GM18505 (cell line): ENCODE results near the gene ARSB.

Source experiments
- ATAC-seq: cut with Tn5 transposase; IDR thresholded peaks from one replicate; pipeline ENCODE4 v1.9.1; 2021; ENCODE audit not compliant: unreplicated experiment
- POLR2A ChIP-seq: IDR thresholded peaks from 4 replicates; pipeline ENCODE4 v1.6.1; 2011; ENCODE audit warnings: borderline replicate concordance; ENCODE audit not compliant: insufficient read depth, insufficient read length; ENCODE audit errors: extremely low read depth

Gene ARSB

GRCh38 chr5:78782728-78783127 is 202.4 kb downstream of the ARSB start:
- no peak for TF ChIP-seq POLR2A
- ATAC-seq: no peak

- no peak for ATAC-seq
- no peak for TF ChIP-seq POLR2A
Measured at GRCh38 chr5:78781611-78782286, 203.4 kb downstream of the ARSB start.

DNA sequence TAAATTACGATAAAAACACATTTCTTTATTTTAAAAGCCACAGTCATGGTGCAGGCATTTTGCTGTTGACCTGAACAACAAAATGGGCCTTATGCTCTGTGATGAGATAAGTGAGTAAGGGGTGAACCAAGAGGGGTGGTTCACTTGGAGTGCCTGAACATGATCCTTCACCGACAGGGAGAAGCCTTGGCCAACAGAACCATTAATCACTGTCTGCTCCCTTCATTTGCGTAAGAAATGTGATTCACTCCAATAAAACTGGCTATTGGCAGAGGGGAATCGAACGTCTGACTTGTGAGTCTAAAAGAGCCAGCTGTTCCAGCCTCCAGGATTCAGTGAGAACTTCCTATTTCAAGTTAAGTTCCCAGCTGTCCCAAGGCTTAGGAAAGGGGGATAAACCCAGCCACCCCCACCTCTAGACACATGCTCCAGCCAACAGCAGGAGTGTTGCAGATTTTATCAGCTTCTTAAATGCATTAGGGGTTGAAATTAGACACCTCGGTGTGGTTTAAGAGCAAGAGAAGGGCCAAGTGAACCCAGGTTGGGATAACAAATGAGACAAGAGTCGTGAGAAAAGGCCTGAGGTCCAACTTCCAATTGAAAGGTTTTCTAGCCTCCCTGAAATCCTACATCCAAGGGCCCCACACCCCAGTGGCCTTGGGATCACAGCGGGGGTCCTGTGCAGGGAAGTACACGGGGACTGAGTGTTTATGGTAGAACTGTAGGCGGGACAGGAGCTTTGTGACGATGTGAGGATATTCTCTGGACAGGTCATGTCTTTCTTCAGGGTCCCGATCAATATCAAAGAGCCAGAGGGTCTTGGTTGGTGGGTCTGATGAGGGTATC is 205.1 kb downstream of the ARSB start:
- no peak for ATAC-seq
- no peak for TF ChIP-seq POLR2A

GRCh38 chr5:78779262-78779661 is 205.8 kb downstream of the ARSB start:
- no peak for ATAC-seq
- no peak for TF ChIP-seq POLR2A

- ATAC-seq: no peak
- no peak for TF ChIP-seq POLR2A
Measured at GRCh38 chr5:78778538-78778937, 206.6 kb downstream of the ARSB start.

DNA sequence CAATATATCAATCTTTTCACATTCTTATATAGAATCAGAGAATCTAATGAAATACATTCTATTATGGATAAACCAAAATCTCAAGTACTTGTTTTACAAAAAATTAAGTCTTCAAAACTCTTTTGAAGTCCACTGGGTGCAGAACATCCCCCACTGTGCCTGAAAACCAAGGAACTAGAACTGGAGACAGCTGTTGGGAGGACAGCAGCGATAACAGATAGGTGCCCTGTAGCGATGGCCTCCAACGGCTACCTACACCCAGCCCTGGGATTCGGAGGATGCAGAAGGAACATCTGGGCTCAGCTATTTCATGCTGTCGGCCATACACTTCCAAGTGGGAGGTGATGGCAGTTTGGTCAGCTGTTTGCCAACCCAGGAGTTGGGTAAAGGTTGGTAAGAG is 207.2 kb downstream of the ARSB start:
- TF ChIP-seq POLR2A: no peak
- ATAC-seq: no peak

DNA sequence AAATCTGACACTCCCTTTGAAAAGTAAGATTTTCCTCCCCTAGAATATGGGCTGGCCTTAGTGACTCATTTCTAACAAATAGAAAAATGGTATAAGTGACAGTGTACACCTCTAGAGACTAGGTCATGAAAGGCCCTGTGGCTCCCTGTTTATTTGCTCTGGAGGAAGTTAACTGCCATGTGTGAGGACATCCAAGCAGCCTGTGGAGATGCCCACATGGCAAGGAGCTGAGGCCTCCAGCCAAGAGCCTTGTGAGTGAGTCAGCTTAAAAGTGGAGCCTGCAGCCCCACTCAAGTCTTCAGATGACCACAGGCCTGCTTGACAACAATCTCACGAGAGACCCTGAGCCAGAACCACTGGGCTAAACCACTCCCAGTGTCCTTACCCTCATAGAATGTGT is 208.5 kb downstream of the ARSB start:
- ATAC-seq: no peak
- TF ChIP-seq POLR2A: no peak

GRCh38 chr5:78773655-78774054 is 211.5 kb downstream of the ARSB start:
- TF ChIP-seq POLR2A: no peak
- no peak for ATAC-seq

- ATAC-seq: no peak
Measured at GRCh38 chr5:78771260-78772205, 213.6 kb downstream of the ARSB start.

DNA sequence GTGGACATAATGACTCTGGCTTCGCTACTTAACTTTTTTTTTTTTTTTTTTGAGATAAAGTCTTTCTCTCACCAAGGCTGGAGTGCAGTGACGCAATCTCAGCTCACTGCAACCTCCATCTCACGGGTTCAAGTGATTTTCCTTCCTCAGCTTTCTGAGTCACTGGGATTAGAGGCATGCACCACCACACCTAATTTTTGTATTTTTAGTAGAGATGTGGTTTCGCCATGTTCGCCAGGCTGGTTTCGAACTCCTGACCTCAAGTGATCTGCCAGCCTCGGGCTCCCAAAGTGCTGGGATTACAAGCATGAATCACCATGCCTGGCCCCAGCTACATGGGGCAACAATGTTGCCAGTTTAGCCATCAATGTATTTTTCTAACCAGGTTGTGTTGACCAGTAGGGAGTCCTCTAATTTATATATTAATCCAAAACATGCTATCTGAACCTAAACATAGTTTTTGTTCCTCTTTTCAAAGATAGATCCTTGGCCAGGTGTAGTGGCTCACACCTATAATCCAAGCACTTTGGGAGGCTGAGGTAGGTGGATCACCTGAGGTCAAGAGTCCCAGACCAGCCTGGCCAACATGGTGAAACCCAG is 216.2 kb downstream of the ARSB start:
- no peak for ATAC-seq
- TF ChIP-seq POLR2A: no peak

More at GRCh38 chr5:78771260-78772205, 213.6 kb downstream of the ARSB start:
- TF ChIP-seq POLR2A: no peak

DNA sequence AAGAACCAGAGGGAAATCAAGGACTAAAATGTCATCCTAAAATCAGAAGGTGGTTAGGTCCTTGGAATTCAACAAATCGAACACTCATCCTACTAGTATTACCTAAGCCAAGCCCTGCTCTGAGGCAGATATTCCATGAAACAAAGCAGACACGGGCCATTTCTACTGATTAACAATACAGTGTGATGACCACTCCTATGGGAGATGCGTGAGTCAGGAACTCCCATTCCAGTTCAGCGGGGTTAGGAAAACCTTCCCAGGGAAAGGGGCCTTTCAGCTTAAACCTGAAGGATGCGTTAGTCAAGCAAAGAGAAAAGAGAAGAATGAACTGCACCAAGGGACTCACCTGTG is 218.7 kb downstream of the ARSB start:
- ATAC-seq: no peak
- no peak for TF ChIP-seq POLR2A

DNA sequence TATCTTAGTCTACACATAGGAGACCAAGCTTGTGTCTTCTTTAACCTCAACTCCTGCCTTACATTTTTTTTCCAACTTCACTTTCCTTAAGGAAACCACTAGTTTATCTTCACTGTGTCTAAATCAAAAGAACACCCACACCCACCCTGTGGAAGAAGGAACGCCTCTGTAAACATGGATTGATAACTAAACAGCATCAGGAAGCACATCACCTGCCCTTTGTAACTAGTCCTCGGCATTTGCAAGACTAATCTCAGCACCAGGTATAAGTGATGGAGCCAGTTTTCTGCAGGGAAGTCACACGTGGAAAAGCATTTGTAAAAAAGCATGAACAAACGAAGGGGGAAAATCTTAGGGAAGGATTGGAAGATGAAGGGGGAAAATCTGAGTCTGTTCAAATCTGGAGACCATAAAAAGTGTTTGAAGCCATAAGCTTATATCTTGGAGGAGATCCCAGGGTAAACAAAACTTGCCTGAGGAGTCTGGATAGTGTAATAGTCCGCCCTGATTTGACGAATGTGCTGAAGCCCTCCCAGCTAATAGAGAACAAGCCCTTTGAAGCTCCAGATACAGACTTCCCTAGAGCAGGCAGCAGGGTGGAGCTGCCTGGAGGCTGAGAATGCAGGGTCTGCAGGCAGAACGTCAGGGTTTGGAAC is 219.2 kb downstream of the ARSB start:
- no peak for TF ChIP-seq POLR2A
- no peak for ATAC-seq
